HepG2 (cell line): ENCODE results near the gene NID2. TPM values are rescaled to one million over a fixed set of nuclear protein-coding genes. Genes with fewer than 3 reads are reported as not detected.

Experiments
- ADNP ChIP-seq: sonication (generic); formaldehyde crosslinking; IDR thresholded peaks from 2 replicates; pipeline ENCODE4 v1.4.0; 2020; ENCODE audit warnings: missing genetic modification reagents
- AGO1 ChIP-seq: fragments of 200-400 bp; formaldehyde crosslinking; IDR thresholded peaks from 2 replicates; pipeline ENCODE4 v1.6.1; 2017; ENCODE audit warnings: mild to moderate bottlenecking, low read depth, low read length, moderate library complexity; ENCODE audit not compliant: poor library complexity, severe bottlenecking
- CCAR2 ChIP-seq: fragments of 200-400 bp; formaldehyde crosslinking; optimal IDR thresholded peaks from 2 replicates; pipeline ENCODE3; 2018; ENCODE audit warnings: low read depth, mild to moderate bottlenecking, low read length, moderate library complexity
- DBP ChIP-seq: sonication (generic); formaldehyde crosslinking; IDR thresholded peaks from 2 replicates; pipeline ENCODE4 v1.4.0; 2020; ENCODE audit warnings: missing genetic modification reagents; ENCODE audit errors: not compliant biosample characterization
- HIVEP1 ChIP-seq: sonication (generic); formaldehyde crosslinking; IDR thresholded peaks from 2 replicates; pipeline ENCODE4 v1.4.0; 2020; ENCODE audit warnings: mild to moderate bottlenecking, missing genetic modification reagents
- IKZF5 ChIP-seq: IDR thresholded peaks from 2 replicates; pipeline ENCODE4 v1.6.1; 2018; ENCODE audit warnings: missing genetic modification reagents, mild to moderate bottlenecking, missing compliant biosample characterization
- KLF15 ChIP-seq: sonication (generic); formaldehyde crosslinking; IDR thresholded peaks from 2 replicates; pipeline ENCODE4 v1.8.1; 2023; ENCODE audit warnings: borderline replicate concordance, mild to moderate bottlenecking, inconsistent platforms, missing genetic modification reagents, mixed read lengths
- MYPOP ChIP-seq: sonication (generic); formaldehyde crosslinking; IDR thresholded peaks from 2 replicates; pipeline ENCODE4 v1.8.1; 2023; ENCODE audit warnings: mild to moderate bottlenecking, moderate library complexity, missing genetic modification reagents
- SMYD3 ChIP-seq: sonication (generic); formaldehyde crosslinking; IDR thresholded peaks from 2 replicates; pipeline ENCODE4 v1.8.1; 2023; ENCODE audit warnings: mild to moderate bottlenecking, missing genetic modification reagents
- TRIM22 ChIP-seq: fragments of 450-650 bp; IDR thresholded peaks from 2 replicates; pipeline ENCODE4 v1.6.1; 2017
- ZC3H4 ChIP-seq: sonication (generic); formaldehyde crosslinking; IDR thresholded peaks from 2 replicates; pipeline ENCODE4 v1.4.0; 2020; ENCODE audit warnings: missing genetic modification reagents, borderline replicate concordance
- ZFP82 ChIP-seq: sonication (generic); formaldehyde crosslinking; IDR thresholded peaks from 2 replicates; pipeline ENCODE4 v1.5.1; 2020; ENCODE audit warnings: mild to moderate bottlenecking, missing genetic modification reagents, borderline replicate concordance
- ZNF335 ChIP-seq: sonication (generic); formaldehyde crosslinking; IDR thresholded peaks from 2 replicates; pipeline ENCODE4 v1.4.0; 2020; ENCODE audit warnings: missing genetic modification reagents
- ZNF446 ChIP-seq: sonication (generic); formaldehyde crosslinking; IDR thresholded peaks from 2 replicates; pipeline ENCODE4 v1.5.0; 2020; ENCODE audit warnings: mild to moderate bottlenecking, missing genetic modification reagents
- ZNF543 ChIP-seq: sonication (generic); formaldehyde crosslinking; IDR thresholded peaks from 2 replicates; pipeline ENCODE4 v1.4.0; 2020; ENCODE audit warnings: mild to moderate bottlenecking, missing genetic modification reagents
- ZNF598 ChIP-seq: sonication (generic); formaldehyde crosslinking; IDR thresholded peaks from 2 replicates; pipeline ENCODE4 v1.5.1; 2020; ENCODE audit warnings: mild to moderate bottlenecking, missing genetic modification reagents, borderline replicate concordance
- ZNF670 ChIP-seq: sonication (generic); formaldehyde crosslinking; IDR thresholded peaks from 2 replicates; pipeline ENCODE4 v1.8.0; 2022; ENCODE audit warnings: mild to moderate bottlenecking, missing genetic modification reagents, borderline replicate concordance
- ZNF713 ChIP-seq: sonication (generic); formaldehyde crosslinking; IDR thresholded peaks from 2 replicates; pipeline ENCODE4 v1.4.0; 2020; ENCODE audit warnings: mild to moderate bottlenecking, missing genetic modification reagents
- ZNF879 ChIP-seq: sonication (generic); formaldehyde crosslinking; IDR thresholded peaks from 2 replicates; pipeline ENCODE4 v1.8.1; 2023; ENCODE audit warnings: missing genetic modification reagents
- polyA plus RNA-seq, 8 experiments: library from polyadenylated mRNA; depleted of rRNA in 3 of 8; stranded (reverse) in 7 of 8; unstranded in 1 of 8; fragments of >200 nt; fragmentation: Illumina TruSeq in 4 of 8; extraction: Trizol in 4 of 8; gene quantifications; 2 replicates each; pipeline versions ENCODE4 v1.2.1 to v1.2.3, GENCODE V29; 2011 to 2016; ENCODE audit warnings: low read depth in 4 of 8, missing spikeins in 1 of 8, mixed read lengths in 1 of 8; ENCODE audit not compliant: insufficient read depth in 1 of 8
- total RNA-seq, 5 experiments: library from RNA; depleted of rRNA; stranded (reverse); fragments of >200 nt; fragmentation: Illumina TruSeq; extraction: Trizol; gene quantifications; 2 replicates each; pipeline ENCODE4 v1.2.3, GENCODE V29; 2016; ENCODE audit warnings: low read depth in 1 of 5
- TF ChIP-seq, protein P1 (sequence below): sonication (generic); formaldehyde crosslinking; IDR thresholded peaks from 2 replicates; pipeline ENCODE4 v1.4.0; 2020; ENCODE audit warnings: mild to moderate bottlenecking, low read depth, missing genetic modification reagents
- TF ChIP-seq, protein P2 (sequence below): sonication (generic); formaldehyde crosslinking; IDR thresholded peaks from 2 replicates; pipeline ENCODE4 v1.5.1; 2020; ENCODE audit warnings: mild to moderate bottlenecking, missing genetic modification reagents, moderate library complexity

Gene NID2
- total and polyA plus RNA-seq, 2 of the 13 experiments (the other 11 are each of a cell fraction or from before 2014, with no cell fraction given), result 0.11 TPM; not detected in 1

DNA sequence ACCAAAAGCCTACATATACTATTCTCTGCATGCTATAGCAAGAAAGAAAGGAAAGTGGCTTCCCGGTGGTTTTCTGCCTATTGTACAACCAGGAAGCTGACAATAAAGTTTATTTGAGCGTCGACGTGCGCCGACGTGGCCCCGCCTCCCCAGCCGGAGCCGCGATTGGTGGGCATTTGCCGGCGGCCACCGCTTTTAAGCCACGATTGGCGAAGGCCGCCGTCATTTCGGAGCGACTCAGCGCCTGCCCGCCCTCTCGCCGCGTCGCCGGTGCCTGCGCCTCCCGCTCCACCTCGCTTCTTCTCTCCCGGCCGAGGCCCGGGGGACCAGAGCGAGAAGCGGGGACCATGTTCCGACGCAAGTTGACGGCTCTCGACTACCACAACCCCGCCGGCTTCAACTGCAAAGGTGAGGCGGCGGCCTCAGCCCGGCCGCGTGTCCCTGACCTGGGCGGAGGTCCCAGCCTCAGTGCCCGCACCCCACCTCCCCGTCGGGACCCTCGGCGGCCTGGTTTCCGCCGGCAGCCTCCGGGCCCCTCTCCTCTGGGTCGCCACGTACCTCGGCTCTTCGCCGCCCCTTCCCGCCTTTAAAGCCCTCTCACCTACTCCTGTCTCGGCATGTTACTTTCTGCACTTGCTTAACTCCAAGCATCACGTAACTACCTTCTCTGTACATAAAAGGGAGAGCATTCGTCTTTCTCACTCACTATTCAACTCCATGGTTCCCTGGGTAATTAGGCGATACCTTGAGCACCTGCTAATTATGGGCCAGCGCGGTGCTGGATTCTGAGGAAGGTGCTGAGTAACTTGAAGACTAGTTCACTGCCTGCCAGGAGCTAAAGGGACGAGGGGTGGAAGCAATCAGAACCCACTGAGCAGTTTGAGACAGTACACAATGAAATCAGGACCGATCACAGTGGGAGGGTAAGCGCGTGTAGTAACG is 79.3 kb downstream of the NID2 start, which contains the start of gene RTRAF (continued):
- TF ChIP-seq, protein P1, sequence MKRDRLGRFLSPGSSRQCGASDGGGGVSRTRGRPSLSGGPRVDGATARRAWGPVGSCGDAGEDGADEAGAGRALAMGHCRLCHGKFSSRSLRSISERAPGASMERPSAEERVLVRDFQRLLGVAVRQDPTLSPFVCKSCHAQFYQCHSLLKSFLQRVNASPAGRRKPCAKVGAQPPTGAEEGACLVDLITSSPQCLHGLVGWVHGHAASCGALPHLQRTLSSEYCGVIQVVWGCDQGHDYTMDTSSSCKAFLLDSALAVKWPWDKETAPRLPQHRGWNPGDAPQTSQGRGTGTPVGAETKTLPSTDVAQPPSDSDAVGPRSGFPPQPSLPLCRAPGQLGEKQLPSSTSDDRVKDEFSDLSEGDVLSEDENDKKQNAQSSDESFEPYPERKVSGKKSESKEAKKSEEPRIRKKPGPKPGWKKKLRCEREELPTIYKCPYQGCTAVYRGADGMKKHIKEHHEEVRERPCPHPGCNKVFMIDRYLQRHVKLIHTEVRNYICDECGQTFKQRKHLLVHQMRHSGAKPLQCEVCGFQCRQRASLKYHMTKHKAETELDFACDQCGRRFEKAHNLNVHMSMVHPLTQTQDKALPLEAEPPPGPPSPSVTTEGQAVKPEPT, result no peak
- no peak for TF ChIP-seq ZNF446 (CRISPR knock-in tag)
- no peak for TF ChIP-seq AGO1
- no peak for TF ChIP-seq HIVEP1 (CRISPR knock-in tag)
- TF ChIP-seq ZNF713 (CRISPR knock-in tag), result no peak
- peak; percentile 45 for TF ChIP-seq MYPOP (CRISPR knock-in tag)
- no peak for TF ChIP-seq TRIM22
- TF ChIP-seq IKZF5, result peak; percentile 18
- no peak for TF ChIP-seq ZNF543
- no peak for TF ChIP-seq ZNF879
- no peak for TF ChIP-seq DBP (CRISPR knock-in tag)
- TF ChIP-seq ZC3H4 (CRISPR knock-in tag), result no peak
- TF ChIP-seq ZNF335 (CRISPR knock-in tag), result 0 out of 2 replicates have a peak, but pooled peaks have one; percentile 43
- TF ChIP-seq KLF15, result no peak
- TF ChIP-seq, protein P2, sequence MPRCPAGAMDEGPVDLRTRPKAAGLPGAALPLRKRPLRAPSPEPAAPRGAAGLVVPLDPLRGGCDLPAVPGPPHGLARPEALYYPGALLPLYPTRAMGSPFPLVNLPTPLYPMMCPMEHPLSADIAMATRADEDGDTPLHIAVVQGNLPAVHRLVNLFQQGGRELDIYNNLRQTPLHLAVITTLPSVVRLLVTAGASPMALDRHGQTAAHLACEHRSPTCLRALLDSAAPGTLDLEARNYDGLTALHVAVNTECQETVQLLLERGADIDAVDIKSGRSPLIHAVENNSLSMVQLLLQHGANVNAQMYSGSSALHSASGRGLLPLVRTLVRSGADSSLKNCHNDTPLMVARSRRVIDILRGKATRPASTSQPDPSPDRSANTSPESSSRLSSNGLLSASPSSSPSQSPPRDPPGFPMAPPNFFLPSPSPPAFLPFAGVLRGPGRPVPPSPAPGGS (CRISPR knock-in tag), result no peak
- TF ChIP-seq CCAR2, result no peak
- TF ChIP-seq ADNP (CRISPR knock-in tag), result no peak
- TF ChIP-seq ZFP82 (CRISPR knock-in tag), result no peak
- TF ChIP-seq SMYD3 (CRISPR knock-in tag), result no peak; the same call in 1 of the 2 replicates
- TF ChIP-seq ZNF598, result no peak
- TF ChIP-seq ZNF670 (CRISPR knock-in tag), result 0 out of 2 replicates have a peak, but pooled peaks have one; percentile 33
